ENCODE measurements around the gene PLVAP.

PLVAP gene

GRCh38 chr19:17376935-17377600 is at the start of gene PLVAP:
Gene PLVAP (minus strand): TSS chr19:17377342. CDS start chr19:17377288, 54 bp downstream.
- DNase-seq (ENCODE audit: low read depth), result no peak
- no peak within 1 kb of the TSS for H3K4me3 ChIP-seq (ENCODE audit: low read depth, low read length)
- TF ChIP-seq CTCF (conservative IDR thresholded peaks at IDR 0.05; ENCODE audit: low read depth, low read length), result no peak

GRCh38 chr19:17424743-17425365 is 47.7 kb upstream of the PLVAP start:
- no peak overlapping the region for H3K4me3 ChIP-seq (ENCODE audit: low read depth, low read length)
- TF ChIP-seq CTCF (conservative IDR thresholded peaks at IDR 0.05; ENCODE audit: low read depth, low read length), result peak; percentile 76
- DNase-seq (ENCODE audit: low read depth), result peak; percentile 62

- DNase-seq (ENCODE audit: low read depth), result no peak
- no peak for TF ChIP-seq CTCF (conservative IDR thresholded peaks at IDR 0.05; ENCODE audit: low read depth, low read length)
Measured at GRCh38 chr19:17423429-17424208, 46.5 kb upstream of the PLVAP start.

GRCh38 chr19:17421942-17422341 is 44.8 kb upstream of the PLVAP start:
- TF ChIP-seq CTCF (conservative IDR thresholded peaks at IDR 0.05; ENCODE audit: low read depth, low read length), result no peak
- no peak for DNase-seq (ENCODE audit: low read depth)
- no peak overlapping the region for H3K4me3 ChIP-seq (ENCODE audit: low read depth, low read length)

More at GRCh38 chr19:17423429-17424208, 46.5 kb upstream of the PLVAP start:
- no peak overlapping the region for H3K4me3 ChIP-seq (ENCODE audit: low read depth, low read length)

GRCh38 chr19:17420475-17420924 is 43.4 kb upstream of the PLVAP start:
- peak; percentile 14 for TF ChIP-seq CTCF (conservative IDR thresholded peaks at IDR 0.05; ENCODE audit: low read depth, low read length)
- peak overlapping the region; percentile 89 for H3K4me3 ChIP-seq (ENCODE audit: low read depth, low read length)
- DNase-seq (ENCODE audit: low read depth), result no peak

- peak; percentile 99 for DNase-seq (ENCODE audit: low read depth)
- H3K4me3 ChIP-seq (ENCODE audit: low read depth, low read length), result peak within 1 kb of the TSS; percentile 89
- TF ChIP-seq CTCF (conservative IDR thresholded peaks at IDR 0.05; ENCODE audit: low read depth, low read length), result no peak
Measured at GRCh38 chr19:17419621-17420474, 42.7 kb upstream of the PLVAP start, which contains the start of gene MVB12A. Gene MVB12A (plus strand): TSS chr19:17420047. CDS start chr19:17420136, 89 bp downstream.
